IMR-90 (cell line): ENCODE data around the gene SLC23A2. TPM values are rescaled to one million over a fixed set of nuclear protein-coding genes. Genes with fewer than 3 reads are reported as not detected.
A peak's percentile ranks its signal among the peaks of the same experiment; 100 is the strongest.

Experiments used
- ATAC-seq: fragments of 200-7000 bp; cut with Tn5 transposase; 2 replicates; pipeline ENCODE4 v1.9.1; 2020; ENCODE audit warnings: low read depth, mild to moderate bottlenecking, moderate library complexity
- BruUV-seq: library from RNA; stranded (reverse); fragments of 400-500 nt; replicated peaks from 2 replicates; lab custom pipeline; 2021; lab: Mats Ljungman, UMichigan
- CTCF ChIA-PET: fragments of 300-600 bp; formaldehyde crosslinking; extraction: SDS; loops from one replicate; lab custom pipeline; 2021; ENCODE audit warnings: antibody characterized with exemption; lab: Yijun Ruan, JAX
- POLR2A ChIA-PET: fragments of 300-600 bp; sonication (Branson Sonifier 250); formaldehyde crosslinking; loops from one replicate; lab custom pipeline; 2022; ENCODE audit warnings: antibody characterized with exemption; ENCODE audit not compliant: unreplicated experiment; lab: Charles Lee
- DNase-seq: peaks from one replicate; pipeline ENCODE4 v3.0.0; 2013
- H2AFZ ChIP-seq: replicated peaks from 2 replicates; pipeline ENCODE3; 2013; ENCODE audit warnings: low read length, mild to moderate bottlenecking; ENCODE audit not compliant: poor library complexity
- H2AK5ac ChIP-seq: 2 replicates; pipeline ENCODE4 v1.6.1; 2013; ENCODE audit warnings: low read depth, low read length, inconsistent platforms
- H2AK9ac ChIP-seq: replicated peaks from 2 replicates; pipeline ENCODE3; 2013; ENCODE audit warnings: mild to moderate bottlenecking, low read depth, low read length, moderate library complexity; ENCODE audit not compliant: poor library complexity
- H2BK120ac ChIP-seq: 2 replicates; pipeline ENCODE4 v1.6.1; 2013; ENCODE audit warnings: low read depth, low read length, inconsistent platforms
- H2BK15ac ChIP-seq: 3 replicates; pipeline ENCODE4 v1.6.1; 2013; ENCODE audit warnings: low read depth, low read length, inconsistent platforms
- H2BK20ac ChIP-seq: 2 replicates; pipeline ENCODE4 v1.6.1; 2013; ENCODE audit warnings: low read depth, mild to moderate bottlenecking, inconsistent platforms, low read length, moderate library complexity
- H2BK5ac ChIP-seq: 2 replicates; pipeline ENCODE4 v1.6.1; 2013; ENCODE audit warnings: mild to moderate bottlenecking, low read depth, low read length, inconsistent platforms; ENCODE audit not compliant: poor library complexity, severe bottlenecking
- H3K14ac ChIP-seq: replicated peaks from 2 replicates; pipeline ENCODE4 v1.6.1; 2013; ENCODE audit warnings: low read depth, low read length, inconsistent platforms
- H3K18ac ChIP-seq: 2 replicates; pipeline ENCODE4 v1.6.1; 2013; ENCODE audit warnings: low read depth, low read length, control low read depth
- H3K23ac ChIP-seq: 2 replicates; pipeline ENCODE4 v1.6.1; 2013; ENCODE audit warnings: low read depth, low read length, inconsistent platforms
- H3K27ac ChIP-seq: 2 replicates; pipeline ENCODE4 v1.5.1; 2013; ENCODE audit warnings: mild to moderate bottlenecking, control low read depth, low read length; ENCODE audit not compliant: insufficient read depth
- H3K27me3 ChIP-seq: 2 replicates; pipeline ENCODE4 v1.6.1; 2013; ENCODE audit warnings: low read length; ENCODE audit not compliant: control insufficient read depth, insufficient read depth
- H3K36me3 ChIP-seq: 2 replicates; pipeline ENCODE4 v1.6.1; 2013; ENCODE audit warnings: low read length, mixed read lengths; ENCODE audit not compliant: control insufficient read depth, insufficient read depth
- H3K4ac ChIP-seq: 2 replicates; pipeline ENCODE4 v1.6.1; 2013; ENCODE audit warnings: low read depth, low read length, inconsistent platforms
- H3K4me1 ChIP-seq: 2 replicates; pipeline ENCODE4 v1.6.1; 2013; ENCODE audit warnings: low read length, mixed read lengths; ENCODE audit not compliant: control insufficient read depth, insufficient read depth
- H3K4me2 ChIP-seq: 2 replicates; pipeline ENCODE4 v1.6.1; 2013; ENCODE audit warnings: low read depth, mild to moderate bottlenecking, control low read depth, low read length, moderate library complexity
- H3K4me3 ChIP-seq: 2 replicates; pipeline ENCODE4 v1.5.1; 2013; ENCODE audit warnings: low read depth, mild to moderate bottlenecking, control low read depth, low read length, moderate library complexity; ENCODE audit not compliant: insufficient read depth
- H3K56ac ChIP-seq: 2 replicates; pipeline ENCODE4 v1.6.1; 2013; ENCODE audit warnings: low read length, inconsistent platforms; ENCODE audit not compliant: insufficient read depth; ENCODE audit errors: extremely low read depth
- H3K79me1 ChIP-seq, 2 experiments: 2 replicates each; pipeline ENCODE4 v1.6.1; 2013; ENCODE audit warnings: low read length in 2 of 2, inconsistent platforms in 1 of 2, low read depth in 1 of 2
- H3K9ac ChIP-seq: 2 replicates; pipeline ENCODE4 v1.6.1; 2013; ENCODE audit warnings: low read depth, low read length, control low read depth
- H3K9me1 ChIP-seq: 2 replicates; pipeline ENCODE4 v1.6.1; 2013; ENCODE audit warnings: low read length, inconsistent platforms; ENCODE audit not compliant: insufficient read depth
- H3K9me3 ChIP-seq: 2 replicates; pipeline ENCODE4 v1.6.1; 2013; ENCODE audit warnings: low read length; ENCODE audit not compliant: control insufficient read depth, insufficient read depth
- H4K20me1 ChIP-seq: 2 replicates; pipeline ENCODE4 v1.6.1; 2013; ENCODE audit warnings: low read length, inconsistent platforms; ENCODE audit not compliant: insufficient read depth
- H4K5ac ChIP-seq: 2 replicates; pipeline ENCODE4 v1.6.1; 2013; ENCODE audit warnings: mild to moderate bottlenecking, low read depth, low read length, control low read depth
- H4K8ac ChIP-seq, 2 experiments: 2 replicates each; pipeline ENCODE4 v1.6.1; 2013; ENCODE audit warnings: low read depth in 2 of 2, low read length in 2 of 2, control low read depth in 1 of 2, inconsistent platforms in 1 of 2
- H4K91ac ChIP-seq: 2 replicates; pipeline ENCODE4 v1.6.1; 2013; ENCODE audit warnings: low read depth, low read length, inconsistent platforms; ENCODE audit not compliant: insufficient read depth
- RCOR1 ChIP-seq: IDR thresholded peaks from 2 replicates; pipeline ENCODE4 v1.6.1; 2012; ENCODE audit warnings: mild to moderate bottlenecking, low read length, improper control_type of control experiment; ENCODE audit not compliant: insufficient replicate concordance
- WGBS, 2 experiments: methylation state at CpG; one replicate each; pipeline versions ENCODE4 v1.1.5 to v1.1.7; 2013; ENCODE audit warnings: missing lambda C conversion rate in 2 of 2; ENCODE audit not compliant: insufficient read length in 1 of 2; ENCODE audit errors: extremely low coverage in 2 of 2; 5-methylcytosine and 5-hydroxymethylcytosine counted together
- dilution Hi-C: fragments of 300-500 bp; cut with HindIII; formaldehyde crosslinking; loops from one replicate; pipeline ENCODE4 v1.14.3; 2018; ENCODE audit warnings: low sequenced_read_pairs; ENCODE audit not compliant: unreplicated experiment
- in situ Hi-C: fragments of 300-500 bp; cut with MboI; formaldehyde crosslinking; loops from 3 replicates; pipeline ENCODE4 v1.14.3; 2019; ENCODE audit warnings: low sequenced_read_pairs, inconsistent platforms, mixed read lengths
- intact Hi-C: fragments of 100-400 bp; cut with micrococcal nuclease; formaldehyde crosslinking; loops from 2 replicates; pipeline ENCODE4 v1.10.0; 2022
- polyA plus RNA-seq, 3 experiments: library from polyadenylated mRNA; depleted of rRNA; stranded (reverse); fragments of >200 nt; gene quantifications; 2 replicates each; pipeline ENCODE4 v1.2.3, GENCODE V29; 2012; ENCODE audit warnings: low replicate concordance in 1 of 3
- total RNA-seq: library from RNA; depleted of rRNA; stranded (reverse); fragments of >200 nt; gene quantifications from 2 replicates; pipeline ENCODE4 v1.2.3, GENCODE V29; 2012
- TF ChIP-seq, protein P1 (sequence below): fragments of 150-350 bp; IDR thresholded peaks from 2 replicates; pipeline ENCODE4 v1.6.1; 2016; ENCODE audit warnings: low read depth, mild to moderate bottlenecking, low read length, moderate library complexity, borderline replicate concordance

Gene SLC23A2
- total and polyA plus RNA-seq, 2 of the 4 experiments (the other 2 are of a cell fraction): 10.2 to 14.4 TPM

DNA sequence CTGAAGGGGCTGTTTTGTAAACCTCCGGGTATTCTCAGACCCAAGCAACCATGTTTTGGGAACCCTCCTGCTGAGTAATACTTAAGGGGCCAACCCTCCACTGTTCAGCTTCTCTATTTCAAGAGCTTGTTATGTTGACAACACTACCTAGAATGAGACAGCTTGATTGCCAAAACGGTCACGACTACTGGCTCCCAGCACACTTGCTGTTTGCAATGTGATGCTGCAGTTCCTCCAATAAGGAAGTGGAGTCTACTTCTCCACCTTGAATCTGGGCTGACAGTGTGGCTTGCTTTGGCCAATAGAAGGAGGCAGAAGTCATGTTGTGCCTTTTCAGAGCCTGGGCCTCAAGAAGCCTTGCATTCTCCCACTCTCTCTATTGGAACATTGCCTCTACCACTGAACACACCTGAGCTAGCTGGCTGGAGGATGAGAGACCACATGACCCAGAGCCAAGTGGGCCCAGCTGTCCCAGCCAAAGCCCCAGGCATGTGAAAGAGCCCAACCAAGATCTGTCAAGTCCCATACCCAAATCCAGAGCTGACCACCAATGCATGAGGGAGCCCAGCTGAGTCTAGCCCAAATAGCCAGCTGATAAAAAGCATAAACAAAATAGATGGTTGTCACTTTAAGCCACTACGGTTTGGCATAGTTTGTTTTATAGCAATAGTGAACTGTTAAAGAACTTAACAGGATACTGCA lies 171.6 kb downstream of the SLC23A2 start:
- Histone ChIP-seq H3K4me1 (peaks cover 2% of the 10 kb centered on the region; the same call in 1 of the 2 replicates), H2BK120ac (no peak overlapping the region), H2AK5ac (no peak overlapping the region), H3K4me2 (no peak overlapping the region), H2BK15ac (peak overlapping the region; percentile 5; the same call in 1 of the 3 replicates), H3K23ac (no peak overlapping the region), H2BK5ac (no peak overlapping the region), H3K18ac (no peak overlapping the region), H3K27ac (no peak overlapping the region), H3K36me3 (no peaks in the 10 kb centered on the region), H4K5ac (no peak overlapping the region), H3K27me3 (no peaks in the 10 kb centered on the region), H2BK20ac (no peak overlapping the region), H2AFZ (no peak overlapping the region), H3K4me3 (no peak overlapping the region), H3K4ac (no peak overlapping the region), H2AK9ac (no peak overlapping the region), H3K79me1 (no peaks in the 10 kb centered on the region), H3K14ac (no peak overlapping the region), H4K20me1 (no peaks in the 10 kb centered on the region), H3K9me3 (no peaks in the 10 kb centered on the region), H3K56ac (no peak overlapping the region), H4K91ac (no peak overlapping the region), H4K8ac (no peak overlapping the region), H3K9ac (no peak overlapping the region), H3K9me1 (0 out of 2 replicates have a peak, but pooled peaks cover 5% of the 10 kb centered on the region)
- BruUV-seq: no TSS peak
- TF ChIP-seq RCOR1: no peak
- TF ChIP-seq, protein P1, sequence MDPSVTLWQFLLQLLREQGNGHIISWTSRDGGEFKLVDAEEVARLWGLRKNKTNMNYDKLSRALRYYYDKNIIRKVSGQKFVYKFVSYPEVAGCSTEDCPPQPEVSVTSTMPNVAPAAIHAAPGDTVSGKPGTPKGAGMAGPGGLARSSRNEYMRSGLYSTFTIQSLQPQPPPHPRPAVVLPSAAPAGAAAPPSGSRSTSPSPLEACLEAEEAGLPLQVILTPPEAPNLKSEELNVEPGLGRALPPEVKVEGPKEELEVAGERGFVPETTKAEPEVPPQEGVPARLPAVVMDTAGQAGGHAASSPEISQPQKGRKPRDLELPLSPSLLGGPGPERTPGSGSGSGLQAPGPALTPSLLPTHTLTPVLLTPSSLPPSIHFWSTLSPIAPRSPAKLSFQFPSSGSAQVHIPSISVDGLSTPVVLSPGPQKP: no peak
- ChIA-PET POLR2A (no interaction called here), CTCF (no interaction called here)
- ATAC-seq (no peak), DNase-seq (no peak)
- dilution Hi-C loops: no loop called here
- intact Hi-C loops: no loop called here
- WGBS, 2 experiments: no CpG with 5 or more reads among the region's 4 CpGs
- in situ Hi-C loops: no loop called here
